VCaP (cell line): Measurements from ENCODE around the gene LGR6.

ENCODE experiments used
- H3K27ac ChIP-seq: fragments of 450-650 bp; 2 replicates; pipeline ENCODE4 v1.5.1; 2017
- CTCF ChIP-seq: fragments of 450-650 bp; conservative IDR thresholded peaks from 2 replicates; pipeline ENCODE4 v1.5.1; 2017; ENCODE audit warnings: mild to moderate bottlenecking, moderate library complexity

The LGR6 gene

DNA sequence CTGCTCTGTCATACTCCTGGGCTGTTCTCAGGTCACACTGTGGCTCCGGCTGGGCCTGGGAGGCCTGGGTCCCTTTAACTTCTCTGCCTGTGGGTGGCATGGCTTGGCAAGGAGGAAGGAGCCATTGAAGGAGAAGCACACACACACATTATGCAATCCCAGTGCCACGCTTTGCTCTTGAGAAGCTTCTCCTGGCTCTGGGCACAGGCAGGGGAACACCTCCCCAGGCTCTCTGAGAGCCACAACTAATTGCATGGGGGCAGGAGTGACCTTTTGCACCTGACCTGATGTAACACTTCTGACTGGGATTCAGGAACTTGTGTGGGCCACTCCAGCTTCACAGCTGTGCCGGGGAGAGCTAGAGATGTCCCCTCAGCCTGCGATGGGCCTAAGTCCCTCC, 23.1 kb downstream of the LGR6 start:
- no peak for TF ChIP-seq CTCF
- H3K27ac ChIP-seq, result no peak overlapping the region

GRCh38 chr1:202217516-202217915, 23.9 kb downstream of the LGR6 start:
- no peak overlapping the region for H3K27ac ChIP-seq
- no peak for TF ChIP-seq CTCF

DNA sequence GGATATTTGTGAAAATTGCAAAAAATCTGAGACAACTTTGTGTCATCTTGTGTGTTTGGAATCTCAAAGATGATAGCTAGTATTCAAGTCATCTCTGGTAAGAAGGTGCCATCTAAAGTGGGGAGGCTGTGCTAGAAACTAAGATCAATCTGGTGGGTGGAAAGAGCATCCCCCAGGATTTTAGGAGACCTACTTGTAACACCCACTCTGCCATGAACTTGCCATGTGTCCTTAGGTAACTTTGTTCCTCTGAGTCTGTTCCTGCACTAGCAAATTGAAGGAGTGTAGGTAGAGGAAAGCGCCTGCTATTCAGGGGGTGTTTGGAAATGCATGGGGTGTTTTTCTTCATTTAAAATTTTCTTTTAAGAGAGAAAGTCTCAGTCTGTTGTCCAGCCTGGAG, 24.4 kb downstream of the LGR6 start:
- TF ChIP-seq CTCF, result no peak
- H3K27ac ChIP-seq, result no peak overlapping the region

DNA sequence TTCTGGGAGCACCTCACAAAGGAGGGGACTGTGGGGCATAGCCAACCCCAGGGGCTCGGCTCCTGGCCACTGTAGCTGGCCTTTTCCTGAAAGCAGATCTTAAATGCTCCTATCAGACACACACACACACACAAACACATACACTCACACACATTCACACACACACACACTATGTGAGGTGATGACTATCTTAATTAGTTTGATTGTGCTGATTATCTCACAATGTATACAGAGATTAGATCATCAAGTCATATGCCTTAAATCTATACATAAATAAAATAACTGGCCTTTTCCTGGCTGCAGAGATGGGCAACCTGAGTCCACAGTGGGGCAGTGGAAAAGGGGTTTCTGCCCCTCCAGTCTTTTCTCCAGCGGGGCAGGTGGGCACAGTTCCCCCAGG, 27.1 kb downstream of the LGR6 start:
- no peak overlapping the region for H3K27ac ChIP-seq

DNA sequence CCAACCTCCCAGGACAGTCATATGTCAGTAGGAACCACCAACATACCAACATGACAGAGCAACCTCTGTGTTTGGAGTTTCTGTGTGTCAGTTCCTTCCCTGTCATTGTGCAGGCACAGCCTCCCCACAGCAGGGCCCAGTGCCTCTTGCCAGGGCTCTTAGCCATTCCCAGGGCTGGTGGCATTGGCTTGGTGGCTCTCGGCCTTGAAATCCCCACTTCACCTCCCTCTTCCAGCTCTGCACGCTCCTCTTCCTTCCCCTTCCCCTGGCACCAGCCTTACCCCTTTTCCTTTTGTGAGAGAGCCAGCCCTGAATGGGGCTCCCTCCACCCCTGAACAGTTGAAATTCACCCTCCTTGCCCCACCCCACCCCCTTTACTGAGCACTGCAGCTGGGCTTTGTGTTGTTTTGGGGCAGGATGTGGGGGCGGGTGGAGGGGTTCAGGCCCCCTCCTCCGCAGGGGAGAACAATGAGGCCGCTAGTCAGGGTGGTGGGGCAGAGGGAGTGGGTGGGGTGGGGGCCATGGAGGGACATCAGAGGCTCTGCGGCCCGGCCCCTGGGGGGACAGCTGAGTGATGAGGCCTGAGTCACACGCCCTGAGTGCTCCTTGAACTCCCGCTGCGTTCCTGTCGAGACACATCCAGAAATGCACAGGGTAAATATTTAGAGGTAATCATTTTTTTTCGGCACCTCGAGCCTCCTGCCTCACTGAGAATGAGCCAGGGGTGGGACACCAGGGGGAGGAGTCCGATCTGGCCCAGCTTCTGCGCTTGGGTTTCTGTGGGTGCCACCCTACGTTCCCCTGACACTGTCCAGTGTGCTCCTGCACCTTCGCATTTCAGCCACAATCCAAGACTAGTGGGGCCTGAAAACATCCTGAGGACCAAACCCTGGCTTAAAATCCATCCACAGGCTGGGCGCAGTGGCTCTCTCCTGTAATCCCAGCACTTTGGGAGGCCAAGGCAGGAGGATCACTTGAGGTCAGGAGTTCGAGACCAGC, 28.6 kb downstream of the LGR6 start:
- no peak for TF ChIP-seq CTCF
- no peak overlapping the region for H3K27ac ChIP-seq

More for the DNA sequence above, 27.1 kb downstream of the LGR6 start:
- TF ChIP-seq CTCF, result no peak

DNA sequence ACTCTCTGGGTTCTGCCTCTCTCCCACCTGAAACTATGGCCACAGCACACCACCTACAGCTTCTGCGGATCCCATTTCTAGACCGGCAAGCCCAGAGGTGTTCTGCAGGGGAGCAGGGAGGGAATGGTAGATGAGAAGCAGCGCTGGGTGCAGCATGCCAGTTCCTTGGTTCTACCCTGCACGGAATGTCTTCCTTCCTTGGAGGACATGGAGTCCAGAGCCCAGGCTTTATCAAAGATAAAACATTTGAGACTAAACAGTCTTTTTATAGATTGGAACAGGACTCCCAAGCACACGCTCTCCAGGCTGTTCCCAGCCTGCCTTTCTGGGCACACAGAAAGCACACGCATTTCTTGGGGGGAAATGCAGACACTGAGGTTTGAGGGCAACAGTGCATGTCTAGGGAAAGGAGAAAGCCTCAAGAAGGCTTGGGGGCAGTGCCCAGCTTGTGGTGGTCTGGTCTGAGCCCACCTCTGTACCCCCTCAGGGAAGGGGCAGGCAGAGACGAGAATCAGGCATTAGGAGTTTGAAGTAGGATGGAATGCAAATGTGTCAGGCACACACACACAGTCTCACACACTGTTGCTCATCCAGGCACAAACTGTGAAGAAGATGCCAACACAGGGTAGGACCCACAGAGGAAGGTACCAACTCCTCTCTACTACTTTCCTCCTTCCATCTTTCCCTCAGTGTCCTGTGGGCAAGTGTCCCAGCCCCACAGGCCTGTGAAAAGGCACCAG, 29.7 kb downstream of the LGR6 start:
- H3K27ac ChIP-seq, result no peak overlapping the region
- TF ChIP-seq CTCF, result no peak

GRCh38 chr1:202224453-202224852, 30.9 kb downstream of the LGR6 start:
- H3K27ac ChIP-seq, result no peak overlapping the region
- TF ChIP-seq CTCF, result no peak
